ENCODE data around the gene MYADM.

Gene MYADM

DNA sequence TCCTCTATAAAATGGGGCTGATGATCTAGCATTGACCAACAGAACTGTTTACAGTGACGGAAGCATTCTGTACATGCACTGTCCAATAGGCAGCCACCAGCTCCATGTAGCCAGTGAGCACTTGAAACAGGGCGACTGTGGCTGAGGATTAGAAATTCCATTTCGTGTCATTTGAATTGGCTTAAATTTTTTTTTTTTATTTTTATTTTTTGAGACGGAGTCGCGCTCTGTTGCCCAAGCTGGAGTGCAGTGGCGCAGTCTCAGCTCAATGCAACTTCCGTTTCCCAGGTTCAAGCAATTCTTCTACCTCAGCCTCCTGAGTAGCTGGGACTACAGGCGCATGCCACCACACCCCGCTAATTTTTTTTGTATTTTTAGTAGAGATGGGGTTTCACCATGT lies 17.4 kb downstream of the MYADM start:
- TF ChIP-seq, protein P1, sequence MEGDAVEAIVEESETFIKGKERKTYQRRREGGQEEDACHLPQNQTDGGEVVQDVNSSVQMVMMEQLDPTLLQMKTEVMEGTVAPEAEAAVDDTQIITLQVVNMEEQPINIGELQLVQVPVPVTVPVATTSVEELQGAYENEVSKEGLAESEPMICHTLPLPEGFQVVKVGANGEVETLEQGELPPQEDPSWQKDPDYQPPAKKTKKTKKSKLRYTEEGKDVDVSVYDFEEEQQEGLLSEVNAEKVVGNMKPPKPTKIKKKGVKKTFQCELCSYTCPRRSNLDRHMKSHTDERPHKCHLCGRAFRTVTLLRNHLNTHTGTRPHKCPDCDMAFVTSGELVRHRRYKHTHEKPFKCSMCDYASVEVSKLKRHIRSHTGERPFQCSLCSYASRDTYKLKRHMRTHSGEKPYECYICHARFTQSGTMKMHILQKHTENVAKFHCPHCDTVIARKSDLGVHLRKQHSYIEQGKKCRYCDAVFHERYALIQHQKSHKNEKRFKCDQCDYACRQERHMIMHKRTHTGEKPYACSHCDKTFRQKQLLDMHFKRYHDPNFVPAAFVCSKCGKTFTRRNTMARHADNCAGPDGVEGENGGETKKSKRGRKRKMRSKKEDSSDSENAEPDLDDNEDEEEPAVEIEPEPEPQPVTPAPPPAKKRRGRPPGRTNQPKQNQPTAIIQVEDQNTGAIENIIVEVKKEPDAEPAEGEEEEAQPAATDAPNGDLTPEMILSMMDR (IDR thresholded peaks at IDR 0.05; ENCODE audit: low read depth, low read length, missing control alignments): no peak
- no peak overlapping the region for H3K4me3 ChIP-seq (ENCODE audit: low read depth, low read length)
- in situ Hi-C loops (cut with HindIII; ENCODE audit: low sequenced_read_pairs): no loop called here
- no peak for DNase-seq (ENCODE audit: low read depth)

DNA sequence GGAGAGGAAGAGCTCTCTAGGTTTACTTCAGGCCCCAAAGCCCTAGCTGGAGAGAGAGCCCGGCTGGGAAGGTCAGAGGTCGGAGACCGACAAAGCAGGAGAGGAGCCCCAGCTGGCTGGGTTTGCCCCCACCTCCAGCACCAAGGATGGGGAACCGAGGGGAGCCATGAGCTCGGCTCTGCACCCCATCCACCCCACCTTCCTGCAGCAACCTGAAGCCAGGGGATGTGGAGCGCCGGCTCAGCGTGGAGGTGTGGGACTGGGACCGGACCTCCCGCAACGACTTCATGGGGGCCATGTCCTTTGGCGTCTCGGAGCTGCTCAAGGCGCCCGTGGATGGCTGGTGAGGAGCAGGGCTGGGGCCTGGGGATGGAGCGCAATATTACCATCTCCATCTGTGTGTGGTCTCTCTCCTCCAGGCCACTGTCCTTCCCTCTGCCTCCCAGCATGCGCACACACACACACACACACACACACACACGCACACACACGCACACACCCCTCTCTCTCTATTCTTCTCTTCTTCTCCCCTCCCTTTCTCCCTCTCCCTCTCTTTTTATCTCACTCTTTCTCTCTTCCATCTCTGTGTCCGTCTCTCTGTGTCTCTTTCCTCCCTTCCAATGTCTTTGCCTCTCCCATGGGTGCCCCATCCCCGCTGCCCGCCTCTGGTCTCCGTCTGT lies 24.8 kb downstream of the MYADM start:
- TF ChIP-seq, protein P1 (IDR thresholded peaks at IDR 0.05; ENCODE audit: low read depth, low read length, missing control alignments): no peak
- H3K4me3 ChIP-seq (ENCODE audit: low read depth, low read length): no peak overlapping the region
- in situ Hi-C loops (cut with HindIII; ENCODE audit: low sequenced_read_pairs): no loop called here
- no peak for DNase-seq (ENCODE audit: low read depth)

DNA sequence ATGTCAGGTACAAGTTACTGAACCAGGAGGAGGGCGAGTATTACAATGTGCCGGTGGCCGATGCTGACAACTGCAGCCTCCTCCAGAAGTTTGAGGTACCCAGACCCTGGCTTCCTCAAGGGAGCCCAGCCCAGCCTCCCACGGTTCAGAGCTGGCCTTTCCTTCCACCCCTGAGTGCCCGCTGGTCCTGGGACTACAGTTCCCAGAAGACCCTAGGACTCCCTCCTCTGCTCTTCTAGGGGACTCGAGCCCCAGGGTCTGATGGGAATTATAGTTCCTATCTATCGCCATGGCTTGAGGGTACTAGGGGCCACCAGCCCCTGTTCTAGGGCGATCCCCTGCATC lies 25.3 kb downstream of the MYADM start:
- no peak overlapping the region for H3K4me3 ChIP-seq (ENCODE audit: low read depth, low read length)
- DNase-seq (ENCODE audit: low read depth): no peak
- in situ Hi-C loops (cut with HindIII; ENCODE audit: low sequenced_read_pairs): no loop called here
- TF ChIP-seq, protein P1 (IDR thresholded peaks at IDR 0.05; ENCODE audit: low read depth, low read length, missing control alignments): no peak

DNA sequence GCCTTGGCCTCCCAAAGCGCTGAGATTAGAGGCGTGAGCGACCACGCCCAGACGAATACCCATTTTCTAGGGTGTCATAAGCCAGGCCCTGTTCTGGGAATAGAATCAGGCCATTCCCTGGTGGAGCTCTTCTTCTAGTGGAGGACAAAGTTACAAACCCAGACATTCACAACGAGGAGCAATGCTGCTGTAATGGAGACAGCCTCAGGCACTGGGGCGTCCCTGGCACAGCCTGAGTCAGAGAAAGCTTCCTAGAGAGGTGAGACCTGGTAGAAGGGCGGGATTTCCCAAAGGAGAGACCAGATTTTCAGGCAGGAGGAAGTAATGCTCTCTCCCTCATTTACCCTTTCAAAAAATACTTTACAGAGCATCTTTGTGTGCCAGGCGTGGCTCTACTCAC lies 27.0 kb downstream of the MYADM start:
- in situ Hi-C loops (cut with HindIII; ENCODE audit: low sequenced_read_pairs): no loop called here
- DNase-seq (ENCODE audit: low read depth): no peak
- no peak overlapping the region for H3K4me3 ChIP-seq (ENCODE audit: low read depth, low read length)
- TF ChIP-seq, protein P1 (IDR thresholded peaks at IDR 0.05; ENCODE audit: low read depth, low read length, missing control alignments): no peak

DNA sequence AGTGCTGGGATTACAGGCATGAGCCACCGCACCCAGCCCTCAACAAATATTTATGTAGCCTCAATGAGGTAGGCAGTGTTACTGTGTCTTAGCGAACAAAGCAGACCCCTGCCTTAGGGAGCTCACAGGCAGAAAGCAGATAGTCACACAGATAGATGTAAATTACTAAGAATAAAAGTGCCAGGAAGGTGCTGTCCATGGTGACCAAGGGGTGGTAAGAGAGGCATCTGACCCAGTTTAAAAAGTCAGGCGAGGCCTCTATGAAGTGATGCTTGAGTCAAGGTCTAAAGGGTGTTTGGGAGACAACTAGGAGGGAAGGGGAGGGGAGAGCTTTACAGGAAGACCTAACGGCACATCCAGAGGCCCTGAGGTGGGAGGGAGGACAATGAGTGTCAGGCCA lies 29.0 kb downstream of the MYADM start:
- TF ChIP-seq, protein P1 (IDR thresholded peaks at IDR 0.05; ENCODE audit: low read depth, low read length, missing control alignments): no peak
- in situ Hi-C loops (cut with HindIII; ENCODE audit: low sequenced_read_pairs): no loop called here
- no peak overlapping the region for H3K4me3 ChIP-seq (ENCODE audit: low read depth, low read length)
- DNase-seq (ENCODE audit: low read depth): no peak

DNA sequence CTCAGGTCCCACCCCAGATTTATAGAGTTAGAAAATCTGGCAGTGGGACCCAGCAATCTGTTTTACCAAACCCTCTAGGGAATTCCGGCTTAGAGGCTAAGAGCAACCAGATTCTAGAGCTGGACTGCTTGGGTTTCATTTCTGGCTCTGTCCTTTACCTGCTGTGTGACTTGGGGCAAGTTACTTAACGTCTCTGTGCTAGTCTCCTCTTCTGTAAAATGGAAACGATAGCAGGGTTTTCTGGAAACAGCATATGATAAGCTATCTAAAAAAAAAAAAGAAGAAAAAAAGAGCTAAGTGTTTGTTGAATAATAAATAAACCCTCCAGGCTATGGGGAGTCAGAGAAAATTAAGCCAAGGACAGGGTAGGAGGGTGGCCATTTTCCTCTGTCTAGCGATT lies 29.8 kb downstream of the MYADM start:
- H3K4me3 ChIP-seq (ENCODE audit: low read depth, low read length): no peak overlapping the region
- TF ChIP-seq, protein P1 (IDR thresholded peaks at IDR 0.05; ENCODE audit: low read depth, low read length, missing control alignments): no peak
- no peak for DNase-seq (ENCODE audit: low read depth)
- in situ Hi-C loops (cut with HindIII; ENCODE audit: low sequenced_read_pairs): no loop called here
